Limb (tissue), 2 donors: Measurements from ENCODE around the gene SAMD11.

Experiments
- DNase-seq, 2 donors: peaks; one replicate each; pipeline ENCODE4 v3.0.0-alpha.2; 2016; ENCODE audit errors: extremely low spot score in 2 of 2

The SAMD11 gene

DNA sequence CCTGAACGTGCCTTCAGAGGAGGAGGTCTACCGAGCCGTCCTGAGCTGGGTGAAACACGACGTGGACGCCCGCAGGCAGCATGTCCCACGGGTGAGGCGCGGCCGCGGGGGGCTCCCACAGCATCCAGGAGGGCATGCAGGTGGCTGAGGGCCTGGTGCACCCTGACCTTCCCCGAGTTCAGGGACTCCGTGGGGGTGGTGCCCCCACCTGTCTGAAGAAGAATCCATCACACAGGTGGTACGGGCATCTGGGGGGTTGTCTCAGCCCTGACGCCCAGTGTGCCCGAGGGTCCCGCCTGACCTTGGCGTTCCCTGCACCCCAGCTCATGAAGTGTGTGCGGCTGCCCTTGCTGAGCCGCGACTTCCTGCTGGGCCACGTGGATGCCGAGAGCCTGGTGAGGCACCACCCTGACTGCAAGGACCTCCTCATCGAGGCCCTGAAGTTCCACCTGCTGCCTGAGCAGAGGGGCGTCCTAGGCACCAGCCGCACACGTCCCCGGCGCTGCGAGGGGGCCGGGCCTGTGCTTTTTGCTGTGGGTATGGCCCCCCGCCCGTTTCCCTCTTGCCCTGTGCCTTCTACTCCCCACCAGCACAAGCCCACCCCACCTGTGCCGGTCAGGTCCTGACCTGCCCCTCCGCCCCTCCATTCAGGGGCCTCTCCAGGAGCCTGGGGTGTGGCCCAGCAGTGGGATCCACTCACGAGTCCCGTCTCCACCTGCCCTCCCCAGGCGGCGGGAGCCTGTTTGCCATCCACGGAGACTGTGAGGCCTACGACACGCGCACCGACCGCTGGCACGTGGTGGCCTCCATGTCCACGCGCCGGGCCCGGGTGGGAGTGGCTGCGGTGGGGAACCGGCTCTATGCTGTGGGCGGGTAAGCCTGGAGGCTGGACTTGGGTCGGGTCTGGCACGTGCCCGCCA, 38.9 kb downstream of the SAMD11 start:
- no peak for DNase-seq

DNA sequence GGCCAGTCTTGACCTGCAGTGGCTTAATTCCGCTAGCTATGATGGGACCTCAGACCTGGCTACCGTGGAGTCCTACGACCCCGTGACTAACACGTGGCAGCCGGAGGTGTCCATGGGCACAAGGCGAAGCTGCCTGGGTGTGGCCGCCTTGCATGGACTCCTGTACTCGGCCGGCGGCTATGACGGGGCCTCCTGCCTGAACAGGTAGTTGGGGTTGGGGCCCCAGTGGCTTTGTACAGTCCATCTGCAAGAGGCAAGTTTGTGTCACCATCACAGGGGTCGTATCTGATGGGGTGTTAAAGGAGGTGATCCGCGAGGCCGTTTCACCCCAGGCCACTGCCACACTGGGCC, 39.6 kb downstream of the SAMD11 start:
- no peak for DNase-seq

DNA sequence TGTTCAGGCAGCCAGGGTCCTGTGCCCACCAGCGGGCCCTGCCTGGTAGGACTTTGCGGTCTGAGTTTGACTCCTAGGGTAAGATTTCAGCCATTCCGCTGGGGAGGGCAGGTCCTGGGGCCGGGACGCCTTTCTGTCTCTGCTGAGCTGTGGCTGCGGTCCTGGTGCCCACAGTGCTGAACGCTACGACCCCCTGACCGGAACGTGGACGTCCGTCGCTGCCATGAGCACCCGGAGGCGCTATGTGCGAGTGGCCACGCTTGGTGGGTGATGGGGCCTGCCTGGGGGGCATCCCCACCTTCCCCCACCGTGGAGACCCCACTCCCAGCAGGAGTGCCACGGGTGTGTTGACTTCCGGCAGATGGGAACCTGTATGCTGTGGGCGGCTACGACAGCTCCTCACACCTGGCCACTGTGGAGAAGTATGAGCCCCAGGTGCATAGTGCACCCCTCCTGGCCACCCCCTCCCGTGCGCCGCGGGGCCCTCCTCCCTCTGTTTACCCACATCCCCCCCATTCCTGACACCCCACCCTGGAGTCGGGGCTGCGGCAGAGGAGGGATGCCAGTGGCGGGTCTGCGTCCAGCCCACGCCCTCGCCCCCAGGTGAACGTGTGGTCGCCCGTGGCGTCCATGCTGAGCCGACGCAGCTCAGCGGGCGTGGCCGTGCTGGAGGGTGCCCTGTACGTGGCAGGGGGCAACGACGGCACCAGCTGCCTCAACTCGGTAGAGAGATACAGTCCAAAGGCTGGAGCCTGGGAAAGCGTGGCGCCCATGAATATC, 40.2 kb downstream of the SAMD11 start:
- DNase-seq = no peak

DNA sequence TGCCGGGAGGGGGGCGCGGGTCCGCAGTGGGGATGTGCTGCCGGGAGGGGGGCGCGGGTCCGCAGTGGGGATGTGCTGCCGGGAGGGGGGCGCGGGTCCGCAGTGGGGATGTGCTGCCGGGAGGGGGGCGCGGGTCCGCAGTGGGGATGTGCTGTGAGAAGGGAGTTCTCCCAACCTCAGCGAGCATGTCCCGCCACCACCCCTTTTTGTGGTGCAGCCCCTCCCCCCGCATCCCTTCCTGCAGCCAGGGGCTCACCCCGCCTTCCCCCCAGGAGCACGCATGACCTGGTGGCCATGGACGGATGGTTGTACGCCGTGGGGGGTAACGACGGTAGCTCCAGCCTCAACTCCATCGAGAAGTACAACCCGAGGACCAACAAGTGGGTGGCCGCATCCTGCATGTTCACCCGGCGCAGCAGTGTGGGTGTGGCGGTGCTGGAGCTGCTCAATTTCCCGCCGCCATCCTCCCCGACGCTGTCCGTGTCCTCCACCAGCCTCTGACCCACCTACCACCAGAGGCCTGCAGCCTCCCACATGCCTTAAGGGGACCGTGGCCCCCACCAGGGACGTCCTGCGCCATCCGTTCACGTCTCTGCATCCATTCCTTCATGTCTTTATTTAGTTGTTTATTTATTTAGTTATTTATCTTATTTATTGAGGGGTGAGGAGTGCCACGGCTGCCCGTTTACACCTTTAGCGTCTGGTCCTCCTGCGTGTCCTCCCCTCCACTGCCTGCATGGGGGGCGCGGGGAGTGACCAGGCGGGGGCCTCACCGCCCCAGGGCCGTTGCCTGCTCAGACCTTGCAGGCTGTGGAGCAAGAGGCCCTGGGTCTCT, 41.2 kb downstream of the SAMD11 start:
- no peak for DNase-seq

DNA sequence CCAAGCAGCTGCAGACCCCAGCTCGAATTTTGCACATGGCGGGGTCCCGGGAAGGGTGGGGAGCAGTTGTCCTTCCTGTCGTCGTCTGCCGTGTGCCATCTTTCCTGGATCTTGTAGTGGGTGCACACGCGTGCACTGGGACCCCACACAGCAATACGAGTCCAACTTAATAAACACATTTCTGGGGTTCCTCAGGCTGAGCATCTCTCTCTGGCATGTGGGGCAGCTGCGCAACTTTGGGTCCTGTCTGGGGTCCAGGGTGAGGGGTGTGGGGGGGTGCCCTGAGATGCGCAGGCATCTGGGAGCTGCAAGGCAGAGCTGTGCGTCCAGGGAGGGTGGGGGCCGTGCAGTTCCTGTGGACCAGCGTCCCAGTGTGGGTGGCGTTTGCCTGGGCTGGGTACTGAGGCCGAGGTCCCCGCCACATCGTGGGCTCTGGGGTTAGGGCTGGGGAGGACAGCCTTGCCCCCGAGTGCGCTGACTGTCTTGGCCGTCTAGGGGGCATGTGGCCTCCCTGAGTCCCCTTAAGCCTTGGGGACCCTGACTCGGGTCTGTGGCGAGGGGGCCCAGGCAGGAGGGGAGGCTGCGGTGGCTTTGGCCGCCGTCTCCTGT, 41.9 kb downstream of the SAMD11 start:
- DNase-seq = no peak

DNA sequence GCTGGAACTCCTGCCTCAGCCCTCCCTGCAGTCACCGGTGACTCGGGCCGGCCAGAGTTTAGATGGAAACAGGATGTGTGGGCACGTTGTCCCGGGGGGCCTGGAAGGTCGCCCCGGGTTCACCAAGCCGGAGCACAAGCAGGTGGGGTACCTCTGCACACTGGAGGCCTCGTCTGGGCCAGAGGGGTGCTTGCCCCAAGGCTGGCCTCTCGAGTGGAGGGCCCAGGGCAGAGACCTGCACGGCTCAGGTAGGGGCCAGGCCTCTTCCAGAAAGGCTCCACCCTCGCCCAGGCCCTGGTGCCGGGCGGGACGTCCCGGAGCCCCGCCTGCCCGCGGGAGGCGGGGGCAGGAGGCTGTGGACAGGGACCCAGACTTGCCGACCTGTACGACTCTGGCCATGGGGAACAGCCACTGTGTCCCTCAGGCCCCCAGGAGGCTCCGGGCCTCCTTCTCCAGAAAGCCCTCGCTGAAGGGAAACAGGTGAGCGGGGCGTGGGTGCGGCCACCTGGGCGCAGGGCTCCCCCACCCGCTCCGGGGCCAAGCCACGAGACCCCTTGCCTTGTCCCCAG, 42.5 kb downstream of the SAMD11 start, which contains the start of gene PLEKHN1:
Gene PLEKHN1, plus strand, starts transcription at position 348 of the 569 bp plus-strand sequence. Its CDS starts 50 bp downstream, at position 398.
- DNase-seq = no peak

DNA sequence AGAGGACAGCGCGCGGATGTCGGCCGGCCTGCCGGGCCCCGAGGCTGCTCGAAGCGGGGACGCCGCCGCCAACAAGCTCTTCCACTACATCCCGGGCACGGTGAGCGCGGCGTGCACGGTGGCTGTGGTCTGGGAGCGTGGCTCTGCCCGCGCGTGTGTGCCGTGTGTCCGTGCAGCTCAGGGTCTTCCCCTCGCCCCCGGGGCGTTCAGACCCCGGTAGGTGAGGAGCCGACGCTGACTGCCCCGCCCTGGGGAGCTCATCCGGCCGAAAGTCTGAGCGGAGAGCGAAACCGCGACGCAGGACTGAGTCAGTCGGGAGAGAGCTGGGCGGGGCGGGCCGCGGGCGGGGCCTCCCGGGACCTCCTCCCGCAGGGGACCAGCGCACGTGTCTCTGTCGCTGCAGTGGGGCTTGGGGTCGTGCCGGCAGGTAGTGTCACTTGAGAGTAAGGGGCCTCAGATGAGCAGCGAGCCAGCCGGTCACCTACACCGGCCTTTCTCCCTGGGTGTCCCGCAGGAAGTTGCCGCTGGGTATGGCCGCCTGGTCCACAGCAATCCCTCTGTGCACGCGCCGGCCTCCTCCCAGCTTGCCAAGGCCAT, 43.1 kb downstream of the SAMD11 start:
- DNase-seq = no peak

DNA sequence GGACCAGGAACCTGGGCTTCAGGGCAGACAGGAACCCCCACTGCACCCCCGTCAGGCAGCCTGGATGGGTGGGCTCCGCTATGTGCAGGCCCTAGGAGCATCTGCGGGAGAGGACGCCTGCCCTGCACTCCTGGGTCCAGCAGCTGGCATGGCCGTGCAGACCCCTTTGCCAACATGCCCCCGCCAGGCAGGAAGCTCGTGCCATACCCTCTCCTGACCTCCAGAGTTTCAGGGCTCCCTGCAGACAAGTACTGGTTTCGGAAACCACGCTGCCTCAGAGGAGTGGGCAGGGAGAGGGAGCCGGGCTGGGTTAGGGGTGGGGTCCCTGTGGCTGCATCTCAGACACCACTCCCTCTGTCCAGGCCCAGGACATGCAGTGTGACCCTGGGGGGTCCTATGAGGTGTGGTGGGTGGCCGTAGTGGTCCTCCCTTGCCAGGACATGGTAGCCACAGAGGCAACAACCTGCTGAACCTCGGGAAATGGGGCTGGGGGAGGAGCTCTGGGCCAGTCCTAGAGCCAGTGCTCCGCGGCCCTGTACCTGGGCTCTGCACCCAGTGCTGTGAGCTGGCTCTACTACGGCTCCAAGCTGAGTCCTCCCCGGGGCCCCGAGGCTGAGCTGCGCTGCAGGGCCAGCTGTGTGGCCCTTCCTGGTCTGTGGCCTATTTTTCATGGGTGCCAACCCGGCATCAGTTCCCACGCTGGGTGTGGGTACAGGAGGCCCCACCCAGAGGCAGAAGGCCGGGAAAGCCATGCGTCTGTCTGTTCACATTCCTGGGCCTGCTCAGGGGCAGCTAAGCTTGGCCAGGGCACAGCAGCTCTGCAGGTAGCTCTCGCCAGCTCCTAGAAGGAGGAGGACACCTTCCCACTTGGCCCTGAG, 44.0 kb downstream of the SAMD11 start:
- no peak for DNase-seq

DNA sequence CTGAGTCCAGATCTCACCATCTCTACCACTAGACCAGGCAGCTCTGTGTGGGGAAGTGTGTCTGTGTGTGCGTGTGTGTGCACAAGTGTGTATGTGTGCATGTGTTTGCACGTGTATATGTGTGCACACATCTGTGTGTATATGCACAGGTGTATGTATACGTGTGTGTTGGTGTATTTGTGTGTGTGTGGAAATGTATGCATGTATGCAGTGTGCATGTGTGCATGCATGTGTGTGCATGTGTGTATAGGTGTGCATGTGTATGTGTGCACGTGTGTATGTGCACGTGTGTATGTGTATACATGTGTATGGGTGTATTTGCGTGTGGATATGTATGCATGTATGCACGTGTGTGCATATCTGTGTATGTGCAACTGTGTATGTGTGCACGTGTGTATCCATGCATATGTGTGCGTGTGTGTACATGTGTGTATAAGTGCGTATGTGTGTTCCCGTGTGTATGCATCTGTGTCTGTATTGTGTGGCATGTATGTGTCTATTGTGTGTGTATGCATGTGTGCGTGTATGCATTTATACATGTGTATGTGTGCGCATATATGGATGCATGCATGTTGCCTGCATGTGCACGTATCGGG, 45.6 kb downstream of the SAMD11 start:
- no peak for DNase-seq

DNA sequence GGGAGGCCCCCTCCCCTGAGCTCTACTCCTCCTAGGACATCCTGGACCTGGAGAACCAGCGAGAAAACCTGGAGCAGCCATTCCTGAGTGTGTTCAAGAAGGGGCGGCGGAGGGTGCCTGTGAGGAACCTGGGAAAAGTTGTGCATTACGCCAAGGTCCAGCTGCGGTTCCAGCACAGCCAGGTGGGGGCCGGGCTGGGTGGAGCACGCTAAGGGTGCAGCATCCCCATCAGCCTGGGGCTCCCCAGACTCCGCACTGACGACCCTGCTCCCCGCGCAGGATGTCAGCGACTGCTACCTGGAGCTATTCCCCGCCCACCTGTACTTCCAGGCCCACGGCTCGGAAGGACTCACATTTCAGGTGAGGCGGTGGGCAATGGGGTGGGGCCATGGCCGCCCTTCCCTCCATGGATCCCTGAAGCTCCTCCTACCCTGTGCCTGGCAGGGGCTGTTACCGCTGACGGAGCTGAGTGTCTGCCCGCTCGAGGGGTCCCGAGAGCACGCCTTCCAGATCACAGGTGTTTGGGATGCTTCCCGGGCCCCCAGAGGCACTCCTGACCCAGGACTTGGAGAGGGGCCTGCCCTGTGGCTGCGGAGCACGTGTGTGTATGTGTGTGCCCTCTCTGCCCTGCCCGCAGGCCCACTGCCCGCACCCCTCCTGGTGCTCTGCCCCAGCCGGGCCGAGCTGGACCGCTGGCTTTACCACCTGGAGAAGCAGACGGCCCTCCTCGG, 46.7 kb downstream of the SAMD11 start:
- no peak for DNase-seq

DNA sequence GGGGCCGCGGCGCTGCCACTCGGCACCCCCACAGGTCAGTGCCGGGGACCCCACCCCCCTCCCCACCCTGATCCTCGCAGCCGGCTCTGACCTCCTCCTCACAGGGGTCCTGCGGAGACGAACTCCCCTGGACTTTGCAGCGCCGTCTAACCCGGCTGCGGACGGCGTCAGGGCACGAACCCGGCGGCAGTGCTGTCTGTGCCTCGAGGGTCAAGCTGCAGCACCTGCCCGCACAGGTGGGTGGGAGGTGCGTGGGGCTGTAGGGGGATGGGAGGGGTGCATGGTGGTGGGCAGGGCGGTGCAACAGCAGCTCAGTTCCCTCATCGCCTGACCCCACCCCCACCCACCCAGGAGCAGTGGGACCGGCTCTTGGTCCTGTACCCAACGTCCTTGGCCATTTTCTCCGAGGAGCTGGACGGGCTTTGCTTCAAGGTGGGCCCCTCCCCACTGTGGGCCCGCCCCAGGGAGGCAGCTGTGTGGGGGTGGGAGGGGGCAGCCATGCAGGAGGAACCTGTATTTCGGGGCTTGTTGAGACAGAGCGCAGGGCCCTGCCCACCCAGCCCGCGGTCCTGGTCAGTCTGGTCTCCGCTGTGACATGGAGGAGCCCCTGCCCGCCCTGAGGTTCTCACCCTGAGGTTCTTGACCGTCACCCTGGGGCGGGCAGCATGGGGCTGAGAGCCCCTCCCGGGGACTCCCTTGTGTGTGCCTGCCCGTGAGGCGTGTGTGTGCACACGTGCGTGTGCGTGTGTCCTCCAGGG, 47.4 kb downstream of the SAMD11 start:
- DNase-seq = no peak

DNA sequence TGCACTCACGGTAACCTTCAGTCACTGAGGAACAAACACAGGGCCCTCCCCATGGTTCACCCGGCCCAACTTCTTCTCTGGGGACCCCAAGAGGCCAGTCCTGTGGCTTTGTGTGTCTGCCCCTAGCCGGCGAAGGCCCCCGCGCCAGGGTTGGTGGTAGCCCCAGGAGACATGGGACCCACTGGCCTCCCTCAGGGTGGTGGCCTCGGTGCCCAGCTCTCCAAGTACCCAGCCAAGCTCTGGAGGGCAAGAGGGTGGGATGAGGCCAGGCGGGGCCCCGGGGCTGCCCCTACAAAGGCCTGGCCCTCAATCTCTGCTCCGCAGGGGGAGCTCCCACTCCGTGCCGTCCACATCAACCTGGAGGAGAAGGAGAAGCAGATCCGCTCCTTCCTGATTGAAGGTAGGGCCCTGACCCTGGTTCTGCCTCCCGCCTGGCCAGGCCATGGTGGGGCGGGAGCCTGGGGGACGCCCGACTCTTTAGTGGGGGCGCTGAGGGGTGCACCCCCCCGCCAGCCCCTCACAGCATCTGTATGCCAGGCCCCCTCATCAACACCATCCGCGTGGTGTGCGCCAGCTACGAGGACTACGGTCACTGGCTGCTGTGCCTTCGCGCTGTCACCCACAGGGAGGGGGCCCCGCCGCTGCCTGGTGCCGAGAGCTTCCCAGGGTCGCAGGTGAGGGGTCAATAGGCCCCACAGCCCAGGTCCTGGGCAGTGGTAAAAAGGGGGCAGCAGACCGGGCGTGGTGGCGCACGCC, 48.2 kb downstream of the SAMD11 start:
- no peak for DNase-seq

DNA sequence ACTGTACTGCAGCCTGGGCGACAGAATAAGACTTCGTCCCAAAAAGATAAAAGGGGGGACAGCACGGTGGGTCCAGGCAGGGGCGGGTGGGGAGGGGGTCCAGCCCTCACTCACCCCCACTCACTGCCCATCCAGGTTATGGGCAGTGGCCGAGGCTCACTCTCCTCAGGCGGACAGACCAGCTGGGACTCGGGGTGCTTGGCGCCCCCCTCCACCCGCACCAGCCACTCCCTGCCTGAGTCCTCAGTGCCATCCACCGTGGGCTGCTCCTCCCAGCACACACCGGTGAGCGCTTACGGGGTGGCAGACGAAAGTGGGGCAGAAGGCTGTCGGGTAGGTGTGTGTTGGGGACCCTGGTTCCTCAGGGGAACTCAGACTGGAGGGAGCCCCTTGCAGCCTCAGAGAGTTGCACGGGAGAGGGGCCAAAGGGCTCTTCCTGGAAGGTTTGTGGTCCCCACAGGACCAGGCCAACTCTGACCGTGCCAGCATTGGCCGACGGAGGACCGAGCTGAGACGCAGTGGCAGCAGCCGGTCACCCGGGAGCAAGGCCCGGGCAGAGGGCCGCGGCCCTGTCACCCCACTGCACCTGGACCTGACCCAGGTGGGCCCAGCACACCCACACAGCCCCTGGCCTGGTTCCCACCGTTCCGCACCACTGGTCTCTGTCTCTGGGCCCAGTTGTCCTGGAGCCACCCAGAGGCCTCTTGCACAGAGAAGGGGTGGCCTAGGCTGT, 49.2 kb downstream of the SAMD11 start:
- DNase-seq = no peak

DNA sequence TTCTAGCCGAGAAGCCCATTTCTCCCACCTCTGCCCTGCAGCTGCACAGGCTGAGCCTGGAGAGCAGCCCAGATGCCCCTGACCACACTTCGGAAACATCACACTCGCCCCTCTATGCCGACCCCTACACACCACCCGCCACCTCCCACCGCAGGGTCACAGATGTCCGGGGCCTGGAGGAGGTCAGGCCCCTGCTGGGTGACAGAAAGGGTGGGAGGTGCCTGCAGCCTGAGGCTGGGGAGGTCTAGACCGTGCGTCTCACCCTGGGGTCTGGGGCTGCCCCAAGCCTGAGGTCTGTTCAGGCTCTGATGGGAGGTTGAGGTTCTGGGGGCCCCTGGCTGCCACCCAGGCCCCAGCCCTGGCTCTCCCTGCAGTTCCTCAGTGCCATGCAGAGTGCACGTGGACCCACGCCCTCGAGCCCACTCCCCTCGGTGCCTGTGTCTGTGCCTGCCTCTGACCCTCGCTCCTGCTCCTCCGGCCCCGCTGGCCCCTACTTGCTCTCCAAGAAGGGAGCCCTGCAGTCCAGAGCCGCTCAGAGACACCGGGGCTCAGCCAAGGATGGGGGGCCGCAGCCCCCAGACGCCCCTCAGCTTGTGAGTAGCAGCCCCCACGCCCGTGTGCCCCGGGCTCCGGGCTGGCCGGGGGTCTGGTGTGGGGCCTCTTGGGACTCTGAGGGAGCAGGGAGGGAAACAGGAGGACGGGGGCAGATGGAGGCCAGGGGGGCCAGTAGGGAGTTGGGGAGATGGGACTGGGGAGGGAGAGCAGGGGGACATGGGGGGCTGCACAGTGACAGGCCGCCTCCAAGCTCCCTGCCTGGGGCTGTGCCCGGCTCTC, 50.0 kb downstream of the SAMD11 start:
- DNase-seq = no peak

DNA sequence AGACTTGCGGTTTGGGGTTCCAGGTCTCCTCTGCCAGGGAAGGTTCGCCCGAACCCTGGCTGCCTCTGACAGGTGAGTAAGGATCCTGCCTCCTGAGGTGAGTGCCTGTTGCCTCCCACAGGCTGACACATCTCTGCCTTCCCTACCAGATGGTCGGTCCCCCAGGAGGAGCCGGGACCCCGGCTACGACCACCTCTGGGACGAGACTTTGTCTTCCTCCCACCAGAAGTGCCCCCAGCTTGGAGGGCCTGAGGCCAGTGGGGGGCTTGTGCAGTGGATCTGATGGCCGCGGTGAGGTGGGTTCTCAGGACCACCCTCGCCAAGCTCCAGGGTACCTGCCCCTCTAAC, 50.5 kb downstream of the SAMD11 start:
- DNase-seq = no peak
